Spleen (tissue), 11 donors: ENCODE results near the gene SLC7A14. TPM values are rescaled to one million over a fixed set of nuclear protein-coding genes. Genes with fewer than 3 reads are reported as not detected.

Experiments
- DNase-seq: peaks from one replicate; pipeline ENCODE4 v3.0.0-alpha.2; 2020
- H3K27ac ChIP-seq, 8 donors: fragments of 200-600 bp; sonication (generic) in 7 of 8; 1 replicate in 4 of 8; 2 replicates in 4 of 8; pipeline versions ENCODE4 v1.5.0 to v1.8.0; 2016 to 2021; ENCODE audit warnings: inconsistent platforms in 4 of 8, mild to moderate bottlenecking in 4 of 8, moderate library complexity in 1 of 8
- H3K27me3 ChIP-seq, 7 donors: fragments of 200-600 bp; sonication (generic) in 6 of 7; replicated peaks in 1 of 7; 1 replicate in 4 of 7; 2 replicates in 3 of 7; pipeline versions ENCODE4 v1.5.0 to v1.8.0; 2016 to 2021; ENCODE audit warnings: inconsistent platforms in 3 of 7, mild to moderate bottlenecking in 1 of 7
- H3K36me3 ChIP-seq, 6 donors: fragments of 200-600 bp; sonication (generic) in 5 of 6; 1 replicate in 4 of 6; 2 replicates in 2 of 6; pipeline versions ENCODE4 v1.5.0 to v1.8.0; 2016 to 2021; ENCODE audit warnings: inconsistent platforms in 2 of 6
- H3K4me1 ChIP-seq, 6 donors: fragments of 200-600 bp; sonication (generic) in 5 of 6; 1 replicate in 3 of 6; 2 replicates in 3 of 6; pipeline versions ENCODE4 v1.5.0 to v1.8.0; 2016 to 2021; ENCODE audit warnings: inconsistent platforms in 3 of 6
- H3K4me3 ChIP-seq, 8 donors: fragments of 200-600 bp; sonication (generic) in 7 of 8; 1 replicate in 4 of 8; 2 replicates in 4 of 8; pipeline versions ENCODE4 v1.5.0 to v1.8.0; 2016 to 2021; ENCODE audit warnings: inconsistent platforms in 4 of 8, mild to moderate bottlenecking in 4 of 8, moderate library complexity in 2 of 8
- H3K9me3 ChIP-seq, 8 donors: fragments of 200-600 bp; sonication (generic) in 7 of 8; 1 replicate in 4 of 8; 2 replicates in 4 of 8; pipeline versions ENCODE4 v1.5.0 to v1.8.0; 2016 to 2021; ENCODE audit warnings: inconsistent platforms in 4 of 8
- POLR2A ChIP-seq, 3 donors: fragments of 450-650 bp; IDR thresholded peaks; one replicate each; pipeline ENCODE4 v1.5.1; 2017; ENCODE audit warnings: antibody characterized with exemption in 3 of 3, mild to moderate bottlenecking in 1 of 3
- POLR2AphosphoS5 ChIP-seq, 3 donors: sonication (generic); formaldehyde crosslinking; IDR thresholded peaks; one replicate each; pipeline ENCODE4 v1.5.1; 2017; ENCODE audit warnings: antibody characterized with exemption in 3 of 3
- WGBS, 5 donors: extraction: QIAGEN DNeasy Blood & Tissue Kit in 3 of 5; methylation state at CpG; one replicate each; pipeline versions ENCODE4 v1.1.5 to v1.1.7; 2013 to 2018; 5-methylcytosine and 5-hydroxymethylcytosine counted together
- intact Hi-C: fragments of 100-400 bp; cut with DNase I; formaldehyde crosslinking; loops from one replicate; pipeline ENCODE4 v1.15.0; 2023; ENCODE audit warnings: low total_unique reads
- polyA plus RNA-seq, 3 donors: library from polyadenylated mRNA; stranded (reverse); fragments of 200-250 nt; gene quantifications; one replicate each; pipeline ENCODE4 v1.2.1, GENCODE V29; 2013
- total RNA-seq, 7 donors: library from RNA; depleted of rRNA in 3 of 7; stranded (reverse); fragments of >200 nt in 3 of 7; fragmentation: NEBNext Ultra II Directional in 4 of 7; extraction: Animal tissue kit (Norgen Biotek cat#: 25700) in 4 of 7; gene quantifications; one replicate each; pipeline versions ENCODE4 v1.1.0 to v1.2.1, GENCODE V29; 2016 to 2021
- TF ChIP-seq, protein P1 (sequence below), 11 experiments: fragments of 200-600 bp in 7 of 11; fragments of 450-650 bp in 4 of 11; sonication (generic) in 4 of 11; IDR thresholded peaks in 8 of 11; conservative IDR thresholded peaks in 3 of 11; 1 replicate in 7 of 11; 2 replicates in 4 of 11; pipeline versions ENCODE4 v1.4.0 to v1.8.0; 2016 to 2021; ENCODE audit warnings: antibody characterized with exemption in 11 of 11, inconsistent platforms in 4 of 11, mild to moderate bottlenecking in 1 of 11
- donor health status: healthy with polysubstance abuse.
- donor health status: DM: no; HTN: no; CAD: no; lungs with moderate emphysema.
- donor health status: DM: no; HTN: no; CAD: no.
- donor health status: Bipolar disorder and iron deficiency.
- donor health status: healthy.
- donor health status: DM: no; HTN: no; CAD: no.
- donor health status: DM: yes; HTN: yes; CAD: no.

SLC7A14 gene
- total and polyA plus RNA-seq, 10 donors, result under 0.01 TPM; not detected in 9

DNA sequence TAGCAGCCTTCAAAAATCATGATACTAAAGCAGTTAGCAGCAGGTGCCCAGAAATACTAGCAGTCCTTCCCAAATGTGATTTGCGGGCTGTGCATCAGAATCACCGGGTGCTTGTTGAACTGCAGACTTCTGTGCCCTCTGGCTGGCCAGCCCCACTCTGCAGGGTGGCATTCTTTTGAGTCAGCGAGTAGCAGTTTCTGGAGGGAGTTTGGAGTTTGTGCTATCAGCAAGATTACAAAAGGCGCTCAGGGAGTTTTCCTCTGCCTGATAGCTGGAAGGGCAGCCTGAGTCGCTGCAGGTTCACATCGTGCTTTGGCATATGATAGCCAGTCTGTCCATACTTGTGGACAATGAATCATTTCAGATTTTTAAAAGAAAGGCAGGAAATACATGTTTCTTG is 109.6 kb downstream of the SLC7A14 start:
- TF ChIP-seq POLR2A (IDR thresholded peaks at IDR 0.05), result no peak
- no peak for TF ChIP-seq POLR2AphosphoS5 (IDR thresholded peaks at IDR 0.05)
- TF ChIP-seq, protein P1, sequence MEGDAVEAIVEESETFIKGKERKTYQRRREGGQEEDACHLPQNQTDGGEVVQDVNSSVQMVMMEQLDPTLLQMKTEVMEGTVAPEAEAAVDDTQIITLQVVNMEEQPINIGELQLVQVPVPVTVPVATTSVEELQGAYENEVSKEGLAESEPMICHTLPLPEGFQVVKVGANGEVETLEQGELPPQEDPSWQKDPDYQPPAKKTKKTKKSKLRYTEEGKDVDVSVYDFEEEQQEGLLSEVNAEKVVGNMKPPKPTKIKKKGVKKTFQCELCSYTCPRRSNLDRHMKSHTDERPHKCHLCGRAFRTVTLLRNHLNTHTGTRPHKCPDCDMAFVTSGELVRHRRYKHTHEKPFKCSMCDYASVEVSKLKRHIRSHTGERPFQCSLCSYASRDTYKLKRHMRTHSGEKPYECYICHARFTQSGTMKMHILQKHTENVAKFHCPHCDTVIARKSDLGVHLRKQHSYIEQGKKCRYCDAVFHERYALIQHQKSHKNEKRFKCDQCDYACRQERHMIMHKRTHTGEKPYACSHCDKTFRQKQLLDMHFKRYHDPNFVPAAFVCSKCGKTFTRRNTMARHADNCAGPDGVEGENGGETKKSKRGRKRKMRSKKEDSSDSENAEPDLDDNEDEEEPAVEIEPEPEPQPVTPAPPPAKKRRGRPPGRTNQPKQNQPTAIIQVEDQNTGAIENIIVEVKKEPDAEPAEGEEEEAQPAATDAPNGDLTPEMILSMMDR (IDR thresholded peaks at IDR 0.05 in 8 of 11, conservative IDR thresholded peaks at IDR 0.05 in 3 of 11), result no peak

DNA sequence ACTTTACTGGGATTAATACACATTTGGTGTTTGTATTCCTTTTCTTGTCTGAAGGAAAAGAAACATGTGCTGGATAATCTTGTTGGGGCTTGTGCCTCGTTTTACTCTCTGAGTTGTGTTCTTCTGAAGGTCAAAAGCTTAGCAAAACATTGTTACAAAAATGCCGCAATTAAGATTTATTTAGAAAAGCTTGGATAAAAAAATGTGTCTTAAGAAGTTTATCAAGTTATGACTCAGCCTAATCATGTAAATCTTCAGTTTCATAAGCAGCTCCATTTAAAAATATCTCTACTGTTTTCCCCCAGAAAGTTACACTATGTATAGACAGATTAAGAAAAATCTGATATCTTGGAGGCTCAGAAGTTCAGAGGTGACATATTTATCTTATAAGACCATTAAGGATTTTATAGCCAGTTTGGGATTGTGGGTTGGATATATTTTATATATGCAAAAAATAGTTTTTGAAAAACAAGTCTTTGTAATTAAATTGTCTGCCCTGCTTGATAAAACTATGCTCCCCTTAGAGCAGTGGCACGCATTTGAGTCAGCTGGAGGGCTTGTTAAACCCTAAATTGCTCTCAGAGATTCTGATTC is 110.7 kb downstream of the SLC7A14 start:
- intact Hi-C loops, result no loop called here
- H3K4me3 ChIP-seq, result no peak overlapping the region
- no peak for DNase-seq
- 67 to 82% (median 76%) methylated on average over 3 of the region's 3 CpGs for WGBS, 5 donors
- H3K9me3 ChIP-seq, result no peaks in the 10 kb centered on the region
- H3K27ac ChIP-seq, result no peak overlapping the region
- TF ChIP-seq, protein P1 (IDR thresholded peaks at IDR 0.05 in 8 of 11, conservative IDR thresholded peaks at IDR 0.05 in 3 of 11), result no peak
- TF ChIP-seq POLR2A (IDR thresholded peaks at IDR 0.05) (no peak), POLR2AphosphoS5 (IDR thresholded peaks at IDR 0.05) (no peak)
- H3K36me3 ChIP-seq, result no peaks in the 10 kb centered on the region
- peaks cover 0 to 13% (median 0%) of the 10 kb centered on the region in 7 donors for H3K27me3 ChIP-seq
- H3K4me1 ChIP-seq, result no peaks in the 10 kb centered on the region

More for the DNA sequence above, 109.6 kb downstream of the SLC7A14 start:
- no peaks in the 10 kb centered on the region for H3K4me1 ChIP-seq
- H3K4me3 ChIP-seq, result no peak overlapping the region
- 65 to 79% (median 73%) methylated on average over 6 of the region's 6 CpGs for WGBS, 5 donors
- no peak for DNase-seq
- H3K27ac ChIP-seq, result no peak overlapping the region
- H3K27me3 ChIP-seq, result peaks cover 0 to 13% (median 0%) of the 10 kb centered on the region in 7 donors
- H3K36me3 ChIP-seq, result no peaks in the 10 kb centered on the region
- H3K9me3 ChIP-seq, result no peaks in the 10 kb centered on the region
- intact Hi-C loops, result no loop called here

DNA sequence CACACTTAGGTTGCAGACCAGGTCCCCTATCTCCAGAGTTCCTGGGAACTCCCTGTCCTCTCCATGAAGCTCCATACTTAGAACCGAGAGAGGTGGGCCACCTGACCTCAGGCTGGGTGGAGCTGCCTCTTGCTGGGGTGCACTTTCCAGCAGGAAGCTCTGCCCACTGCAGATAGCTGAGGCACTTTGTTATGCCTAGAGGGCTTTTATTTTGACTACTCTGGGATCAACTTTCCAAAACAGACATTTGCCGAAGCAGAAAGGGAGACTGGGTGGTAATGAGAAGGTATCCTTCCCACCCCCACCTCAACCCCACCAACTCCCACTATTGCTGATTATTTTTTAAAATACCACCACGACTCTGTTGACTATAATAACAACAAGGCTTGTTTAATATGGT is 112.5 kb downstream of the SLC7A14 start:
- Histone ChIP-seq H3K4me3 (no peak overlapping the region), H3K4me1 (no peaks in the 10 kb centered on the region), H3K27ac (no peak overlapping the region), H3K27me3 (peaks cover 0 to 13% (median 0%) of the 10 kb centered on the region in 7 donors), H3K36me3 (no peaks in the 10 kb centered on the region), H3K9me3 (no peaks in the 10 kb centered on the region)
- DNase-seq, result no peak
- intact Hi-C loops, result no loop called here
- 26 to 50% (median 40%) methylated on average over 3 of the region's 3 CpGs for WGBS, 5 donors
- TF ChIP-seq POLR2AphosphoS5 (IDR thresholded peaks at IDR 0.05), result no peak
- no peak for TF ChIP-seq POLR2A (IDR thresholded peaks at IDR 0.05)
- TF ChIP-seq, protein P1 (IDR thresholded peaks at IDR 0.05 in 8 of 11, conservative IDR thresholded peaks at IDR 0.05 in 3 of 11), result no peak

DNA sequence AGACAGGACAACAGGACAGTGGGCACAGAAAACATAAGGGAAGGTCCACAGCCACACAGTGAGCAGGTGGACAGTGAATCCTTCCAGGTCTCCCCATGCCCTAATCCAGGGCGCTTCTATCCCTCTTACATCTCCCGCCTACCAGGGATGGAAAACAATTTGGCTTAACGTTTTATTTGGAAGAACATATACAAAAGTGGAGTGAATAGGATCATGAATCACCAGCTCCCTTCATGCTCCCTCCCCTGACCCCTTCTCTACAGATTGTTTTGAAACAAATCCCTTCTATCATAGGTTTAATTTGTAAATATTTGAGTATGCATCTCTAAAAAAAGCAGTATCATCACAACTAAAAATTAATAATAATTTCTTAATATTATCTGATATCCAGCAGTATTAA is 114.7 kb downstream of the SLC7A14 start:
- intact Hi-C loops, result no loop called here
- H3K36me3 ChIP-seq, result no peaks in the 10 kb centered on the region
- no peaks in the 10 kb centered on the region for H3K9me3 ChIP-seq
- no peaks in the 10 kb centered on the region for H3K4me1 ChIP-seq
- H3K27me3 ChIP-seq, result peaks cover 0 to 13% (median 0%) of the 10 kb centered on the region in 7 donors
- TF ChIP-seq POLR2A (IDR thresholded peaks at IDR 0.05) (no peak), POLR2AphosphoS5 (IDR thresholded peaks at IDR 0.05) (no peak)
- TF ChIP-seq, protein P1 (IDR thresholded peaks at IDR 0.05 in 8 of 11, conservative IDR thresholded peaks at IDR 0.05 in 3 of 11), result no peak
- H3K4me3 ChIP-seq, result no peak overlapping the region
- no peak overlapping the region for H3K27ac ChIP-seq
- 67 to 76% (median 70%) methylated on average over 3 of the region's 3 CpGs for WGBS, 5 donors
- no peak for DNase-seq
